ENCODE measurements around the gene PRPH. TPM values are rescaled to one million over a fixed set of nuclear protein-coding genes. Genes with fewer than 3 reads are reported as not detected.
A peak's percentile ranks its signal among the peaks of the same experiment; 100 is the strongest.

The PRPH gene
- total and polyA plus RNA-seq, 9 of the 15 experiments (the other 6 are each of a cell fraction or from before 2014, with no cell fraction given): 0.27 to 1.9 (median 1.3) TPM; not detected in 1

GRCh38 chr12:49345825-49346658, 51.1 kb downstream of the PRPH start:
- Histone ChIP-seq H4K20me1 (replicated peaks; ENCODE audit: control insufficient read depth, insufficient read depth, low read length) (peaks cover 5% of the 10 kb centered on the region; the same call in 1 of the 2 replicates), H3K79me2 (ENCODE audit: control insufficient read depth, insufficient read depth, low read length) (no peaks in the 10 kb centered on the region), H3K27ac (ENCODE audit: extremely low read depth, low read depth, low read length) (no peak overlapping the region), H3K9me3 (replicated peaks; ENCODE audit: control insufficient read depth, insufficient read depth, low read depth, low read length) (no peaks in the 10 kb centered on the region), H3K4me2 (ENCODE audit: insufficient read depth, low read length) (peak overlapping the region; percentile 68; the same call in 1 of the 2 replicates), H3K4me1 (replicated peaks in 1 of 2; ENCODE audit: control insufficient read depth in 2 of 2, insufficient read depth in 2 of 2, low read length in 2 of 2) (peaks cover 23 to 52% of the 10 kb centered on the region in 2 experiments), H2AFZ (ENCODE audit: low read depth, low read length) (peak overlapping the region; percentile 90; the same call in 1 of the 2 replicates), H3K27me3 (ENCODE audit: control insufficient read depth in 2 of 2, insufficient read depth in 2 of 2, low read length in 2 of 2) (peaks cover 27 to 37% of the 10 kb centered on the region in 2 experiments; a peak in 4 of 5 replicates), H3K9ac (ENCODE audit: insufficient read depth in 1 of 2, low read depth in 2 of 2, low read length in 2 of 2) (peak overlapping the region in 1 of 2 experiments; percentile 72; a peak in 2 of 4 replicates), H3K36me3 (ENCODE audit: control insufficient read depth, insufficient read depth, low read length) (no peaks in the 10 kb centered on the region), H3K9me1 (ENCODE audit: control insufficient read depth, insufficient read depth, low read length) (no peaks in the 10 kb centered on the region), H3K4me3 (peak overlapping the region; percentile 36)
- CTCF ChIA-PET (ENCODE audit: low intra/inter-chr PET ratio): interaction anchor here (2.2 kb wide), 1 partner anchor 15 kb away, joined by 8 read pairs; no protein-coding TSS in a partner anchor
- POLR2A ChIA-PET: interaction anchor here (0.6 to 2.0 kb wide), 6 partner anchors 9 to 139 kb away, joined by 3 to 8 read pairs (median 4); partner anchors contain the start of genes C1QL4 and SPATS2
- no TSS peak for BruUV-seq (replicated peaks)
- no peak for ATAC-seq
- intact Hi-C loops (cut with micrococcal nuclease) (loop anchor here (10.0 kb wide), 2 partner anchors 281 to 371 kb away; partner anchors contain the start of genes KMT2D, RHEBL1, WNT1 and WNT10B), in situ Hi-C loops (cut with MboI) (no loop called here)
- peak in 3 of 4 experiments; percentile 47 to 52 (median 47) for DNase-seq (ENCODE audit: extremely low read depth in 1 of 4, low spot score in 3 of 4)
- FAIRE-seq: no peak
- WGBS (ENCODE audit: insufficient coverage, low coverage, missing lambda C conversion rate): 12% methylated on average over 27 of the region's 61 CpGs
- TF ChIP-seq ZBTB7A (IDR thresholded peaks at IDR 0.05; ENCODE audit: borderline replicate concordance, control insufficient read depth, low read depth, low read length) (peak; percentile 41), TOE1 (IDR thresholded peaks at IDR 0.05; ENCODE audit: borderline replicate concordance) (no peak), TOE1 (CRISPR knock-in tag; IDR thresholded peaks at IDR 0.05; ENCODE audit: borderline replicate concordance, low read depth) (no peak), EGR1 (conservative IDR thresholded peaks at IDR 0.05) (peak; percentile 80), TAF15 (IDR thresholded peaks at IDR 0.05; ENCODE audit: low read depth, low read length) (no peak), ZC3H11A (IDR thresholded peaks at IDR 0.05; ENCODE audit: low read depth, low read length) (no peak), DNMT1 (IDR thresholded peaks at IDR 0.05) (no peak), EZH2 (IDR thresholded peaks at IDR 0.05; ENCODE audit: borderline replicate concordance, low read depth, low read length) (peak; percentile 82; the same call in 1 of the 2 replicates), RBFOX2 (IDR thresholded peaks at IDR 0.05; ENCODE audit: low read depth, low read length) (no peak), ASH1L (IDR thresholded peaks at IDR 0.05; ENCODE audit: borderline replicate concordance, low read depth, partially characterized antibody) (no peak), POLR3G (IDR thresholded peaks at IDR 0.05; ENCODE audit: extremely low read depth, insufficient read length, insufficient replicate concordance) (no peak), ZNF512 (tag; IDR thresholded peaks at IDR 0.05) (peak; percentile 55; the same call in 1 of the 2 replicates), HNRNPLL (IDR thresholded peaks at IDR 0.05; ENCODE audit: low read depth, low read length, poor library complexity, severe bottlenecking) (peak; percentile 12), RAD21 (CRISPR knock-in tag; conservative IDR thresholded peaks at IDR 0.05 in 1 of 2, IDR thresholded peaks at IDR 0.05 in 1 of 2) (no peak), GABPB1 (CRISPR knock-in tag; IDR thresholded peaks at IDR 0.05) (no peak), ZNF780A (CRISPR knock-in tag; IDR thresholded peaks at IDR 0.05) (no peak)

All from K562 (cell line).